Anterior cingulate cortex (tissue), 58 donors: Measurements from ENCODE around the gene ZBTB44.
"Not testable (repeated sequence)": the region's sequence is repeated elsewhere in the genome, so short reads cannot be mapped to it uniquely, and the experiment has no call there.

Experiments used
- DNase-seq, 58 donors: peaks; one replicate each; lab custom pipeline; 2025; lab: John Stamatoyannopoulos, UW

The ZBTB44 gene

GRCh38 chr11:130260080-130260627 is 54.6 kb downstream of the ZBTB44 start:
- no peak for DNase-seq

- DNase-seq: not testable (repeated sequence)
Measured at GRCh38 chr11:130251763-130252162, 63.0 kb downstream of the ZBTB44 start.

GRCh38 chr11:130249929-130250328 is 64.8 kb downstream of the ZBTB44 start:
- DNase-seq: not testable (repeated sequence)

GRCh38 chr11:130249371-130249770 is 65.3 kb downstream of the ZBTB44 start:
- no peak for DNase-seq

- no peak for DNase-seq
Measured at GRCh38 chr11:130247319-130247718, 67.4 kb downstream of the ZBTB44 start.

GRCh38 chr11:130246738-130247137 is 68.0 kb downstream of the ZBTB44 start:
- no peak for DNase-seq

- DNase-seq: no peak
Measured at GRCh38 chr11:130246270-130246669, 68.4 kb downstream of the ZBTB44 start.

- DNase-seq: not testable (repeated sequence)
Measured at GRCh38 chr11:130245375-130245774, 69.3 kb downstream of the ZBTB44 start.

GRCh38 chr11:130244848-130245247 is 69.9 kb downstream of the ZBTB44 start:
- no peak for DNase-seq

GRCh38 chr11:130243816-130244215 is 70.9 kb downstream of the ZBTB44 start:
- DNase-seq: no peak

- DNase-seq: no peak
Measured at GRCh38 chr11:130241713-130242112, 73.0 kb downstream of the ZBTB44 start.

- DNase-seq: no peak
Measured at GRCh38 chr11:130237282-130238006, 77.3 kb downstream of the ZBTB44 start.

GRCh38 chr11:130234315-130234714 is 80.4 kb downstream of the ZBTB44 start:
- DNase-seq: no peak

GRCh38 chr11:130233888-130234287 is 80.8 kb downstream of the ZBTB44 start:
- not testable (repeated sequence) for DNase-seq

GRCh38 chr11:130233486-130233885 is 81.2 kb downstream of the ZBTB44 start:
- DNase-seq: not testable (repeated sequence)

GRCh38 chr11:130227373-130227772 is 87.3 kb downstream of the ZBTB44 start:
- no peak for DNase-seq

GRCh38 chr11:130223291-130223971 is 91.3 kb downstream of the ZBTB44 start:
- no peak for DNase-seq

GRCh38 chr11:130220311-130221035 is 94.2 kb downstream of the ZBTB44 start:
- peak in 14 of 58 donors; percentile 19 to 58 (median 31) for DNase-seq

- DNase-seq: no peak
Measured at GRCh38 chr11:130219148-130219547, 95.6 kb downstream of the ZBTB44 start.

- no peak for DNase-seq
Measured at GRCh38 chr11:130218501-130219070, 96.1 kb downstream of the ZBTB44 start.
